Neural progenitor cell (in vitro differentiated cells): Measurements from ENCODE around the gene UBAP2L.

Source experiments
- EZH2 ChIP-seq: fragments of 200-600 bp; sonication (generic); IDR thresholded peaks from 2 replicates; pipeline ENCODE4 v1.6.1; 2017; ENCODE audit warnings: antibody characterized with exemption, mild to moderate bottlenecking, moderate library complexity
- TF ChIP-seq, protein P1 (sequence below): fragments of 200-600 bp; sonication (generic); IDR thresholded peaks from 2 replicates; pipeline ENCODE4 v1.5.1; 2017; ENCODE audit warnings: antibody characterized with exemption, mild to moderate bottlenecking

DNA sequence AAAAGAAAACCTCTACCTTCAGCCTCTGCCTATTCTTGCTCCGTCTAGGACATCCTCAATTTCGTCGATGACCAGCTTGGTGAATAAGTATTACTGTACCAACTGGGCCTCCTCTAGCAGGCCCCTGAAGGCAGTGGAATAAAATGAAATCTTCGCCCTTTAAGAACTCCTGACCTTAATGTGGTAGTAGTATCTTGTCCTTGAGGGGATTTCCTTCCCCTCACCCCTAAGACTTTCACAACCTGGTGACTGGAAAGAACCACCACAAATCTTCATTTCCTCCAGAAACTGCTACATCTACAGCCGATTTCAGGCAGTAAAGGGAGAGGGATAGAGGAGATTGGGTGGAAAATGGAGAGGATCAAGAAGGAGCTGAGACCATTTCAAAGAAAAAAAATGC lies 50.1 kb downstream of the UBAP2L start:
- TF ChIP-seq EZH2, result no peak
- TF ChIP-seq, protein P1, sequence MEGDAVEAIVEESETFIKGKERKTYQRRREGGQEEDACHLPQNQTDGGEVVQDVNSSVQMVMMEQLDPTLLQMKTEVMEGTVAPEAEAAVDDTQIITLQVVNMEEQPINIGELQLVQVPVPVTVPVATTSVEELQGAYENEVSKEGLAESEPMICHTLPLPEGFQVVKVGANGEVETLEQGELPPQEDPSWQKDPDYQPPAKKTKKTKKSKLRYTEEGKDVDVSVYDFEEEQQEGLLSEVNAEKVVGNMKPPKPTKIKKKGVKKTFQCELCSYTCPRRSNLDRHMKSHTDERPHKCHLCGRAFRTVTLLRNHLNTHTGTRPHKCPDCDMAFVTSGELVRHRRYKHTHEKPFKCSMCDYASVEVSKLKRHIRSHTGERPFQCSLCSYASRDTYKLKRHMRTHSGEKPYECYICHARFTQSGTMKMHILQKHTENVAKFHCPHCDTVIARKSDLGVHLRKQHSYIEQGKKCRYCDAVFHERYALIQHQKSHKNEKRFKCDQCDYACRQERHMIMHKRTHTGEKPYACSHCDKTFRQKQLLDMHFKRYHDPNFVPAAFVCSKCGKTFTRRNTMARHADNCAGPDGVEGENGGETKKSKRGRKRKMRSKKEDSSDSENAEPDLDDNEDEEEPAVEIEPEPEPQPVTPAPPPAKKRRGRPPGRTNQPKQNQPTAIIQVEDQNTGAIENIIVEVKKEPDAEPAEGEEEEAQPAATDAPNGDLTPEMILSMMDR, result no peak
